Measurements from ENCODE around the gene BHLHE40. TPM values are rescaled to one million over a fixed set of nuclear protein-coding genes. Genes with fewer than 3 reads are reported as not detected.

The BHLHE40 gene
- total and polyA plus RNA-seq, 10 of the 15 experiments (the other 5 are each of a cell fraction or from before 2014, with no cell fraction given), result 25.2 to 106 (median 51.4) TPM

- TF ChIP-seq CEBPZ (IDR thresholded peaks at IDR 0.05; ENCODE audit: low read depth, low read length) (no peak), BCL11A (IDR thresholded peaks at IDR 0.05; ENCODE audit: low read depth, low read length) (no peak), TBL1XR1 (IDR thresholded peaks at IDR 0.05; ENCODE audit: low read depth, low read length) (no peak), ZNF384 (IDR thresholded peaks at IDR 0.05; ENCODE audit: borderline replicate concordance, low read depth, low read length) (no peak), CUX1 (IDR thresholded peaks at IDR 0.05; ENCODE audit: insufficient replicate concordance, low read depth, low read length) (no peak), RBBP5 (conservative IDR thresholded peaks at IDR 0.05) (no peak), ZNF24 (IDR thresholded peaks at IDR 0.05) (0 out of 2 replicates have a peak, but pooled peaks have one; percentile 30), MXI1 (IDR thresholded peaks at IDR 0.05; ENCODE audit: low read depth, low read length) (no peak), PAX5 (IDR thresholded peaks at IDR 0.05; ENCODE audit: borderline replicate concordance, low read depth, low read length) (no peak), BMI1 (IDR thresholded peaks at IDR 0.05; ENCODE audit: borderline replicate concordance) (no peak), NRF1 (conservative IDR thresholded peaks at IDR 0.05; ENCODE audit: low read depth, low read length) (no peak), BCLAF1 (IDR thresholded peaks at IDR 0.05) (no peak)
- TF ChIP-seq, protein P1, sequence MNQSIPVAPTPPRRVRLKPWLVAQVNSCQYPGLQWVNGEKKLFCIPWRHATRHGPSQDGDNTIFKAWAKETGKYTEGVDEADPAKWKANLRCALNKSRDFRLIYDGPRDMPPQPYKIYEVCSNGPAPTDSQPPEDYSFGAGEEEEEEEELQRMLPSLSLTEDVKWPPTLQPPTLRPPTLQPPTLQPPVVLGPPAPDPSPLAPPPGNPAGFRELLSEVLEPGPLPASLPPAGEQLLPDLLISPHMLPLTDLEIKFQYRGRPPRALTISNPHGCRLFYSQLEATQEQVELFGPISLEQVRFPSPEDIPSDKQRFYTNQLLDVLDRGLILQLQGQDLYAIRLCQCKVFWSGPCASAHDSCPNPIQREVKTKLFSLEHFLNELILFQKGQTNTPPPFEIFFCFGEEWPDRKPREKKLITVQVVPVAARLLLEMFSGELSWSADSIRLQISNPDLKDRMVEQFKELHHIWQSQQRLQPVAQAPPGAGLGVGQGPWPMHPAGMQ (IDR thresholded peaks at IDR 0.05; ENCODE audit: borderline replicate concordance), result no peak
- TF ChIP-seq, protein P2, sequence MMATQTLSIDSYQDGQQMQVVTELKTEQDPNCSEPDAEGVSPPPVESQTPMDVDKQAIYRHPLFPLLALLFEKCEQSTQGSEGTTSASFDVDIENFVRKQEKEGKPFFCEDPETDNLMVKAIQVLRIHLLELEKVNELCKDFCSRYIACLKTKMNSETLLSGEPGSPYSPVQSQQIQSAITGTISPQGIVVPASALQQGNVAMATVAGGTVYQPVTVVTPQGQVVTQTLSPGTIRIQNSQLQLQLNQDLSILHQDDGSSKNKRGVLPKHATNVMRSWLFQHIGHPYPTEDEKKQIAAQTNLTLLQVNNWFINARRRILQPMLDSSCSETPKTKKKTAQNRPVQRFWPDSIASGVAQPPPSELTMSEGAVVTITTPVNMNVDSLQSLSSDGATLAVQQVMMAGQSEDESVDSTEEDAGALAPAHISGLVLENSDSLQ (IDR thresholded peaks at IDR 0.05), result no peak
- TF ChIP-seq, protein P3, sequence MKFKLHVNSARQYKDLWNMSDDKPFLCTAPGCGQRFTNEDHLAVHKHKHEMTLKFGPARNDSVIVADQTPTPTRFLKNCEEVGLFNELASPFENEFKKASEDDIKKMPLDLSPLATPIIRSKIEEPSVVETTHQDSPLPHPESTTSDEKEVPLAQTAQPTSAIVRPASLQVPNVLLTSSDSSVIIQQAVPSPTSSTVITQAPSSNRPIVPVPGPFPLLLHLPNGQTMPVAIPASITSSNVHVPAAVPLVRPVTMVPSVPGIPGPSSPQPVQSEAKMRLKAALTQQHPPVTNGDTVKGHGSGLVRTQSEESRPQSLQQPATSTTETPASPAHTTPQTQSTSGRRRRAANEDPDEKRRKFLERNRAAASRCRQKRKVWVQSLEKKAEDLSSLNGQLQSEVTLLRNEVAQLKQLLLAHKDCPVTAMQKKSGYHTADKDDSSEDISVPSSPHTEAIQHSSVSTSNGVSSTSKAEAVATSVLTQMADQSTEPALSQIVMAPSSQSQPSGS (IDR thresholded peaks at IDR 0.05; ENCODE audit: low read length), result no peak
These were observed 3.1 kb upstream of the BHLHE40 start (continued) for GRCh38 chr3:4976109-4976508.

All from GM12878 (cell line).